Measurements from ENCODE around the gene DISC1. TPM values are rescaled to one million over a fixed set of nuclear protein-coding genes. Genes with fewer than 3 reads are reported as not detected.

DISC1 gene
- total RNA-seq, 2 donors from 2014 or later: 2.3 to 7.0 TPM

DNA sequence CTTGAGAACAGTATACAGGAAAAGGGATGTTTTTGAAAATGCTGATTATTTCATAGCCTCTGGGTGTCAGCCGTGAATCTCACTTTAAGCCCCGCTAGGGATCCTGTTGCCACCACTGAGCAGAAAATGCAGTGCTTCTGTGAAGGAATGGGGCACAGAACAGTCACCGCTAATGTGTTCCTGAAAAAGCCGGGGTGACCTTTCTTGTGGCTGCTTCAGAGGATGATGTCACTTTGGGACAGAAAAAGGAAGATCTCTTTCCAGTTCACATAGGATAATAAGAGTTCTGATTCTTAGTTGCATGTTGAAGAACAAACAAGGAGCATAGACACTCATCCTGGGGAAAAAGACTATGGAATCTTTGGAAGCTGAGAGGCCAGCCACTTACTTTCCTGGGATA lies 349.6 kb downstream of the DISC1 start:
- no peaks in the 10 kb centered on the region for H3K9me3 ChIP-seq
- no peaks in the 10 kb centered on the region for H3K27me3 ChIP-seq
- intact Hi-C loops (cut with DNase I): no loop called here
- TF ChIP-seq, protein P1, sequence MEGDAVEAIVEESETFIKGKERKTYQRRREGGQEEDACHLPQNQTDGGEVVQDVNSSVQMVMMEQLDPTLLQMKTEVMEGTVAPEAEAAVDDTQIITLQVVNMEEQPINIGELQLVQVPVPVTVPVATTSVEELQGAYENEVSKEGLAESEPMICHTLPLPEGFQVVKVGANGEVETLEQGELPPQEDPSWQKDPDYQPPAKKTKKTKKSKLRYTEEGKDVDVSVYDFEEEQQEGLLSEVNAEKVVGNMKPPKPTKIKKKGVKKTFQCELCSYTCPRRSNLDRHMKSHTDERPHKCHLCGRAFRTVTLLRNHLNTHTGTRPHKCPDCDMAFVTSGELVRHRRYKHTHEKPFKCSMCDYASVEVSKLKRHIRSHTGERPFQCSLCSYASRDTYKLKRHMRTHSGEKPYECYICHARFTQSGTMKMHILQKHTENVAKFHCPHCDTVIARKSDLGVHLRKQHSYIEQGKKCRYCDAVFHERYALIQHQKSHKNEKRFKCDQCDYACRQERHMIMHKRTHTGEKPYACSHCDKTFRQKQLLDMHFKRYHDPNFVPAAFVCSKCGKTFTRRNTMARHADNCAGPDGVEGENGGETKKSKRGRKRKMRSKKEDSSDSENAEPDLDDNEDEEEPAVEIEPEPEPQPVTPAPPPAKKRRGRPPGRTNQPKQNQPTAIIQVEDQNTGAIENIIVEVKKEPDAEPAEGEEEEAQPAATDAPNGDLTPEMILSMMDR (IDR thresholded peaks at IDR 0.05): no peak
- TF ChIP-seq POLR2A (IDR thresholded peaks at IDR 0.05): no peak
- no peaks in the 10 kb centered on the region for H3K36me3 ChIP-seq (replicated peaks in 1 of 2; ENCODE audit: insufficient read depth in 1 of 2, low read depth in 2 of 2)
- ATAC-seq: no peak
- WGBS, 2 donors: 89 to 95% methylated on average over 4 of the region's 4 CpGs
- no peak overlapping the region for H3K27ac ChIP-seq
- H3K4me1 ChIP-seq: no peaks in the 10 kb centered on the region
- no peak for DNase-seq
- H3K4me3 ChIP-seq: no peak overlapping the region

DNA sequence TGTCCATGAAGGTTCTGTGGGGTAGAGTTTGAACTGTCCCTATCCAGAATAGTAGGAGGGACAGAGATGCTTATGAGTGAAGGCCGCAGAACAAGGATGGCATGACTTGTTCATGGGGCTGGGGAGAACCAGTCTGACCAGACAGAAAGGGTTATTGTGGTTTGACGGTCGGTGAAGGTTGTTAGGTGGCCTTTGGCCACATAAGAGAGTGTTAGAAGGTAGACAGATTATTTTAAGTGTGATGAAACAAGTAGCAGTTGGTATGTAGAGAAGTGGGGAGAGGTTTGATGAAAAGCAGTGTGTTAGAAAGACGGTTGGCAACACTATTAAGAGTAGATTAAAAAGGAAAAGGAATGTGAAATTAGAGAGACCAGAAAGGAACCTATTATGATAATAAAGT lies 355.1 kb downstream of the DISC1 start:
- intact Hi-C loops (cut with DNase I): no loop called here
- Histone ChIP-seq H3K4me3 (no peak overlapping the region), H3K4me1 (no peaks in the 10 kb centered on the region), H3K27me3 (no peaks in the 10 kb centered on the region), H3K27ac (no peak overlapping the region), H3K36me3 (replicated peaks in 1 of 2; ENCODE audit: insufficient read depth in 1 of 2, low read depth in 2 of 2) (no peaks in the 10 kb centered on the region), H3K9me3 (no peaks in the 10 kb centered on the region)
- DNase-seq (no peak), ATAC-seq (no peak)
- TF ChIP-seq, protein P1 (IDR thresholded peaks at IDR 0.05): no peak
- TF ChIP-seq POLR2A (IDR thresholded peaks at IDR 0.05): no peak
- WGBS, 2 donors: 76 to 90% methylated on average over 4 of the region's 4 CpGs

DNA sequence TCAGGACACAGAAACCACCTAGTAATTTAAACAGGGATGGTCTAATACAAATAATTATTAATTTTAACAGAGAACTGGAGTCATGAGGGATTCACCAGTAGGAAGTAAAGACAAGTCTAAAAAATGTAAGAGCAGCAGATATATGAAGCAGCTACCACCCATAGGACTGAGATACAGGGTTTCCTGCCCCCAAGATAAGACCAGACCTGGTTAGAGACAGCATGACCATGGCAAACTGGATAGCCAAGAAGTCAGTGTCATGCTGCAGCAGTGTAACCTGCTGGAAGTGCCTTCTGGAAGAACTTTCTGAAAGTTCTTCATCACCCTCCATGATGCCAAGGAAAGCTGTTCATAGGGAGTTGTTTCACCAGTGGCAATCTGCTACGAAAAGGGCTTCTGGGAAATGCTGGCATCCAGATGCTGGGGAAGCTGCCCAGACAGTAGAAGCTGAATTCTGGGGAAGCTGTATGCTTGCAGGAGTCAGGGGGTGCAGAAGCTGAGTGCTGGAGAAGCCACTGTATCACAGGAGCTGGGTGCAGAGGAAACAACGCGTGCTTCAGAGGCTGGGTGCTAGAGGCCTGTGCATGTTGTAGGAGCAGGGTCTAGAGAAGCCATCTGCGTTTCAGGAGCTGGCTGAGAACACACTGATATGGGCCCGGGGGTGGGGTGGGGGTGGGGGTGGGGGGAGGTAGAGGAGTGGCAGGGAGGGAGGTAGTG lies 356.4 kb downstream of the DISC1 start:
- H3K36me3 ChIP-seq (replicated peaks in 1 of 2; ENCODE audit: insufficient read depth in 1 of 2, low read depth in 2 of 2): no peaks in the 10 kb centered on the region
- no peak overlapping the region for H3K4me3 ChIP-seq
- 73 to 76% methylated on average over 4 to 5 of the region's 5 CpGs for WGBS, 2 donors
- H3K27me3 ChIP-seq: no peaks in the 10 kb centered on the region
- DNase-seq (no peak), ATAC-seq (no peak)
- TF ChIP-seq, protein P1 (IDR thresholded peaks at IDR 0.05): no peak
- no peak for TF ChIP-seq POLR2A (IDR thresholded peaks at IDR 0.05)
- no peaks in the 10 kb centered on the region for H3K9me3 ChIP-seq
- no peak overlapping the region for H3K27ac ChIP-seq
- intact Hi-C loops (cut with DNase I): no loop called here
- no peaks in the 10 kb centered on the region for H3K4me1 ChIP-seq

DNA sequence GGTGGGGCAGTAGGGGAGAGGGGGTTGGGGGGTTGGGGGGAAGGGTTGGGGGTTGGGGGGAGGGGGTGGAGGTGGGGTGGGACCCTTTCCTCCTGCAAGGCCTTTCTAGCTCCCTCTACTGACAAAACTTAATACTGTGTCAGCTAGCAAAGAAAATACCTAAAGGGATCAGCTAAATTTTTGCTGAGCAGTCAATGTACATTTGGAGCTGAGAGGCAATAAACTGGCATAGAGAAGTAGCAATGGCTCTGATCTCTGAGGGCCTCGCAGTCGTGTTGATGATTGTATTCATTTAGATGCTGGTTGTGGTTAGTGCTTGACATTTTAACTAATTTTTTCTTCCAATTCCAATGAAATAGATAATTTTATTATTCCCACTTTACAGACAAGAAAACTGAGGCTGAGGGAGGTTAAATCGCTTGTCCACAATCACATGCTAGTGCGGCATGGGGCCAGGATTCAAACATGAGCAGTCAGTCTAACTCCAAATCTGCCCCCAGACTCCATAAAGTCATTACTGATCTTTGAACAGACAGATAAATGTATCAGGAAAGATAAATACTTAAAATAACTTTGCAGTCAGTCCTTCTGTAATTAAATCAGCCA lies 357.1 kb downstream of the DISC1 start:
- Histone ChIP-seq H3K27me3 (no peaks in the 10 kb centered on the region), H3K4me1 (no peaks in the 10 kb centered on the region), H3K36me3 (replicated peaks in 1 of 2; ENCODE audit: insufficient read depth in 1 of 2, low read depth in 2 of 2) (no peaks in the 10 kb centered on the region), H3K9me3 (no peaks in the 10 kb centered on the region), H3K27ac (no peak overlapping the region), H3K4me3 (no peak overlapping the region)
- ATAC-seq: no peak
- 78 to 91% methylated on average over 4 of the region's 4 CpGs for WGBS, 2 donors
- TF ChIP-seq, protein P1 (IDR thresholded peaks at IDR 0.05): no peak
- no peak for TF ChIP-seq POLR2A (IDR thresholded peaks at IDR 0.05)
- DNase-seq: no peak
- intact Hi-C loops (cut with DNase I): no loop called here
